Thymus (tissue), 11 donors: ENCODE results near the gene CDRT15L2. TPM values are rescaled to one million over a fixed set of nuclear protein-coding genes. Genes with fewer than 3 reads are reported as not detected.
"Not testable (repeated sequence)": the region's sequence is repeated elsewhere in the genome, so short reads cannot be mapped to it uniquely, and the experiment has no call there.

Experiments
- DNase-seq, 9 donors: peaks; one replicate each; pipeline ENCODE4 v3.0.0-alpha.2; 2013; ENCODE audit warnings: low spot score in 9 of 9, low read depth in 6 of 9, missing footprints in 1 of 9
- H3K27ac ChIP-seq, 2 donors: one replicate each; pipeline ENCODE4 v1.5.1; 2013; ENCODE audit warnings: control low read depth in 1 of 2, low read depth in 1 of 2, low read length in 1 of 2, mild to moderate bottlenecking in 1 of 2, moderate library complexity in 1 of 2
- H3K27me3 ChIP-seq, 2 donors: one replicate each; pipeline ENCODE4 v1.5.1; 2013; ENCODE audit warnings: low read length in 1 of 2; ENCODE audit not compliant: control insufficient read depth in 2 of 2, insufficient read depth in 1 of 2
- H3K36me3 ChIP-seq, 2 donors: one replicate each; pipeline ENCODE4 v1.5.1; 2013; ENCODE audit warnings: low read length in 1 of 2, mild to moderate bottlenecking in 1 of 2, moderate library complexity in 1 of 2; ENCODE audit not compliant: control insufficient read depth in 2 of 2, insufficient read depth in 2 of 2
- H3K4me1 ChIP-seq, 2 donors: one replicate each; pipeline ENCODE4 v1.5.1; 2013; ENCODE audit warnings: low read length in 2 of 2; ENCODE audit not compliant: control insufficient read depth in 2 of 2, insufficient read depth in 2 of 2
- H3K4me3 ChIP-seq, 2 donors: one replicate each; pipeline ENCODE4 v1.5.1; 2013; ENCODE audit warnings: low read length in 2 of 2, control low read depth in 1 of 2, mild to moderate bottlenecking in 1 of 2
- H3K9me3 ChIP-seq, 2 donors: one replicate each; pipeline ENCODE4 v1.5.1; 2013; ENCODE audit warnings: low read length in 1 of 2, mild to moderate bottlenecking in 1 of 2; ENCODE audit not compliant: control insufficient read depth in 2 of 2, insufficient read depth in 1 of 2
- WGBS: extraction: QIAGEN DNeasy Blood & Tissue Kit; methylation state at CpG from one replicate; pipeline ENCODE4 v1.1.7; 2013; 5-methylcytosine and 5-hydroxymethylcytosine counted together
- polyA plus RNA-seq: library from polyadenylated mRNA; stranded (reverse); fragments of 200-250 nt; gene quantifications from one replicate; pipeline ENCODE4 v1.2.3, GENCODE V29; 2013
- total RNA-seq: library from RNA; stranded (reverse); fragments of 120-200 nt; gene quantifications from one replicate; pipeline ENCODE4 v1.2.4, GENCODE V29; 2013
- donor health status: healthy.

CDRT15L2 gene
- total and polyA plus RNA-seq, 2 donors, result not detected

- not testable (repeated sequence) for H3K4me3 ChIP-seq, H3K27ac ChIP-seq, H3K36me3 ChIP-seq, H3K9me3 ChIP-seq, H3K4me1 ChIP-seq, DNase-seq, H3K27me3 ChIP-seq
- WGBS, result 100% methylated on average over 1 of the region's 1 CpG
These were observed 26.0 kb downstream of the CDRT15L2 start for GRCh38 chr17:20605568-20605967.

- H3K9me3 ChIP-seq, H3K27me3 ChIP-seq, H3K27ac ChIP-seq, H3K36me3 ChIP-seq, DNase-seq, H3K4me1 ChIP-seq, H3K4me3 ChIP-seq: not testable (repeated sequence)
- 92% methylated on average over 3 of the region's 3 CpGs for WGBS
These were observed 30.0 kb downstream of the CDRT15L2 start for GRCh38 chr17:20609490-20609889.

- no peak for DNase-seq
- WGBS, result 95% methylated on average over 8 of the region's 8 CpGs
- Histone ChIP-seq H3K27ac (no peak overlapping the region), H3K27me3 (no peaks in the 10 kb centered on the region), H3K4me3 (no peak overlapping the region), H3K9me3 (no peaks in the 10 kb centered on the region), H3K36me3 (no peaks in the 10 kb centered on the region), H3K4me1 (no peaks in the 10 kb centered on the region)
These were observed 31.8 kb downstream of the CDRT15L2 start for GRCh38 chr17:20611309-20611708.

- WGBS, result 96% methylated on average over 16 of the region's 16 CpGs
- Histone ChIP-seq H3K36me3 (no peaks in the 10 kb centered on the region), H3K4me3 (no peak overlapping the region), H3K9me3 (no peaks in the 10 kb centered on the region), H3K27ac (no peak overlapping the region), H3K4me1 (no peaks in the 10 kb centered on the region), H3K27me3 (no peaks in the 10 kb centered on the region)
- DNase-seq, result no peak
These were observed 33.1 kb downstream of the CDRT15L2 start for GRCh38 chr17:20612635-20613034.

- no peak for DNase-seq
These were observed 33.7 kb downstream of the CDRT15L2 start for GRCh38 chr17:20613248-20613647.

GRCh38 chr17:20613905-20614304 is 34.4 kb downstream of the CDRT15L2 start:
- Histone ChIP-seq H3K4me3 (no peak overlapping the region), H3K27ac (no peak overlapping the region), H3K9me3 (no peaks in the 10 kb centered on the region), H3K27me3 (no peaks in the 10 kb centered on the region), H3K36me3 (no peaks in the 10 kb centered on the region), H3K4me1 (no peaks in the 10 kb centered on the region)
- DNase-seq, result no peak
- 97% methylated on average over 13 of the region's 13 CpGs for WGBS

More at GRCh38 chr17:20613248-20613647, 33.7 kb downstream of the CDRT15L2 start:
- Histone ChIP-seq H3K4me3 (no peak overlapping the region), H3K9me3 (no peaks in the 10 kb centered on the region), H3K27me3 (no peaks in the 10 kb centered on the region), H3K36me3 (no peaks in the 10 kb centered on the region), H3K4me1 (no peaks in the 10 kb centered on the region), H3K27ac (no peak overlapping the region)
- 97% methylated on average over 16 of the region's 16 CpGs for WGBS

GRCh38 chr17:20615461-20615860 is 35.9 kb downstream of the CDRT15L2 start:
- not testable (repeated sequence) for DNase-seq, H3K27me3 ChIP-seq, H3K36me3 ChIP-seq, H3K27ac ChIP-seq, H3K4me1 ChIP-seq, H3K4me3 ChIP-seq, H3K9me3 ChIP-seq
- 87% methylated on average over 3 of the region's 3 CpGs for WGBS

Other genes with a start within 250 kb of the CDRT15L2 start
- gene LGALS9B, start 112.2 kb upstream of the CDRT15L2 start, total RNA-seq, result 0.05 TPM
- gene LGALS9B, start 112.2 kb upstream of the CDRT15L2 start, polyA plus RNA-seq, result 0.09 TPM